Memory B cell (primary cell): Measurements from ENCODE around the gene FCRL4.
"Not testable (repeated sequence)": the region's sequence is repeated elsewhere in the genome, so short reads cannot be mapped to it uniquely, and the experiment has no call there.

Experiments
- ATAC-seq: fragments of 150-1000 bp; cut with Tn5 transposase; 2 replicates; pipeline ENCODE4 v1.10.0; 2021; ENCODE audit warnings: low read depth, mild to moderate bottlenecking, moderate library complexity
- DNase-seq, 2 donors: peaks; one replicate each; pipeline ENCODE4 v3.0.0; 2022; ENCODE audit warnings: low spot score in 2 of 2
- H3K27ac Mint-ChIP-seq: one replicate; pipeline ENCODE4 v1.8.0; 2022; ENCODE audit warnings: mild to moderate bottlenecking, moderate library complexity, mixed read lengths
- H3K27me3 Mint-ChIP-seq: one replicate; pipeline ENCODE4 v1.8.0; 2022; ENCODE audit warnings: mixed read lengths
- H3K36me3 Mint-ChIP-seq: one replicate; pipeline ENCODE4 v1.8.0; 2022; ENCODE audit warnings: mild to moderate bottlenecking, mixed read lengths
- H3K4me1 Mint-ChIP-seq: one replicate; pipeline ENCODE4 v1.8.0; 2022; ENCODE audit warnings: mixed read lengths
- H3K4me3 Mint-ChIP-seq: one replicate; pipeline ENCODE4 v1.8.0; 2022; ENCODE audit warnings: mild to moderate bottlenecking, moderate library complexity, mixed read lengths
- H3K9me3 Mint-ChIP-seq: one replicate; pipeline ENCODE4 v1.8.0; 2022; ENCODE audit warnings: mixed read lengths

The FCRL4 gene

DNA sequence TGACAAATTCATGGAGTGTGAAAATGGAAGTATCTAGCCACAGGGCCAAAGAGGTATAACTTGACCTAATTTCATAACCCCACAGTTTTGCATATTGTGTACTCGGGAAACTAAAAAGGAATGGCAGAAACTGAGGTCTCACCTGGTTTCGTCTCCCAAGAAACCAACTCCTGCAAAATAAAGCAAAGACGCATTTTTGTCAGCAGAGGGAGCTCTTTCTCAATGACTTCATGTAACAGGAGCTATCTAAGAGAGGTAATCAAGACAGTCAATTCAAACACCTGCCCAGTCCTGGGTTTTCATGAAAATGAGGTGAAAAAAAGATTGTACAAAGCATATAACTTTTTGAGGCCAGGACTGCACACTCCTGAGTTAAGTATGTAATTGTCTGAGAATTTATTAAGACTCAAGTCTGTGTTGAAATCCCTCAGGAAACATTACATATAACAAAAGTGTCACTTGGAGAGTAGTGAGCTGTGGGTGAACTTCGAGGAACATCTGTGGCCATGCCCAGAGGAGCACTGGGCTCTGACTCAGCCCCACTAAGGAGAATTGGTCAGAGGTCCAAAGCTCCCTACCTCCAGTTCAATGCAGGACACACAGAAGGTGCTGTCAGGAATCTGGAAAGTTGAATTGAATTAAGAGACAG, 17.6 kb downstream of the FCRL4 start:
- peak; percentile 47 for ATAC-seq
- no peaks in the 10 kb centered on the region for H3K36me3 Mint-ChIP-seq
- peak overlapping the region; percentile 1 for H3K4me3 Mint-ChIP-seq

DNA sequence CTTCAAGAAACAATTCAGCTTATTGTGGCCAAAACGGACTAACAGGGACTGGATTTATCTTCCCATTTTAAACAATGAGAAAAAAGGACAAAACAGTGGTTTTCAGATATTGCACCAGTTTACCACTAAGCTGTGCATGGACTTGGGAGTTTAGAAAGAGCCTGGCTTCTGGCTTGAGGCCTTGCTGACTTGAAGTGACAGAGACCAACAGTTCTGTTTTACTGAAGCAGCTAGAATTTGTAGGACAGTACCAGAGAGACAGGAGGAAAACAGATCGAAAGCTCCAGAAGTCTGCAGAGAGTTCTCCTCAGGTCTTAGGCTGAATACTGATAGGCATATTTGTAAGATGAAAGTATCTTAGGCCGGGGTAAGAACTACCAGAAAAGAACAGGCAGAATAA, 20.5 kb downstream of the FCRL4 start:
- Mint-ChIP-seq H3K27me3 (no peaks in the 10 kb centered on the region), H3K27ac (no peak overlapping the region)

More for the DNA sequence above, 17.6 kb downstream of the FCRL4 start:
- peak; percentile 44 to 59 for DNase-seq
- H3K9me3 Mint-ChIP-seq, result no peaks in the 10 kb centered on the region
- peaks cover 40% of the 10 kb centered on the region for H3K4me1 Mint-ChIP-seq
- no peak overlapping the region for H3K27ac Mint-ChIP-seq
- no peaks in the 10 kb centered on the region for H3K27me3 Mint-ChIP-seq

GRCh38 chr1:157575744-157576143, 22.1 kb downstream of the FCRL4 start:
- Mint-ChIP-seq H3K4me3 (peak overlapping the region; percentile 45), H3K9me3 (no peaks in the 10 kb centered on the region), H3K4me1 (peaks cover 34% of the 10 kb centered on the region), H3K27ac (peak overlapping the region; percentile 3), H3K27me3 (no peaks in the 10 kb centered on the region), H3K36me3 (no peaks in the 10 kb centered on the region)
- DNase-seq (no peak), ATAC-seq (peak; percentile 82)

More for the DNA sequence above, 20.5 kb downstream of the FCRL4 start:
- DNase-seq, result no peak
- H3K4me3 Mint-ChIP-seq, result no peak overlapping the region
- no peak for ATAC-seq
- H3K4me1 Mint-ChIP-seq, result peaks cover 43% of the 10 kb centered on the region
- H3K36me3 Mint-ChIP-seq, result no peaks in the 10 kb centered on the region
- no peaks in the 10 kb centered on the region for H3K9me3 Mint-ChIP-seq

DNA sequence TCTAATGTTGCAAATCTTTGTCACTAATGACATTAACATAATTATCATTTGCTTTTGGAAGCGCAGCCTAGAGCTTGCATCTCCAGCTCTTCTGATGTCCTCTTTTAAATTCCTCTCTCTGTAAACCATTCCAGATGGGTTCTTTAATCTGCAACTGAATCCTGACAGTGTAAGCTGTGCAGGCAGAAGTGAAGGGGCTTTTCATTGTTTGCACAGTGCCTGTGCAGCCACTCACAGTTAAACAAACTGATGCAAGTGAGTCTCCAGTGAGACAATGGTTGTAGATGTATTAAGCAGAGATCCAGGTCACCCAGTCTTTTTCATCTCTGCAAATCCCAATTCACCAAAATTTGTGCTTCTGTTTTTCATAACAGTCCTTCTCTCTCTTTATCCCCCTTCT, 23.0 kb downstream of the FCRL4 start:
- Mint-ChIP-seq H3K27ac (no peak overlapping the region), H3K4me3 (no peak overlapping the region), H3K36me3 (no peaks in the 10 kb centered on the region), H3K9me3 (no peaks in the 10 kb centered on the region), H3K27me3 (no peaks in the 10 kb centered on the region), H3K4me1 (peaks cover 27% of the 10 kb centered on the region)
- DNase-seq (no peak), ATAC-seq (no peak)

- ATAC-seq, result peak; percentile 81
- peak in 1 of 2 donors; percentile 51 for DNase-seq
- Mint-ChIP-seq H3K4me1 (peaks cover 51% of the 10 kb centered on the region), H3K4me3 (peak overlapping the region; percentile 12), H3K27ac (peak overlapping the region; percentile 64), H3K27me3 (no peaks in the 10 kb centered on the region), H3K9me3 (no peaks in the 10 kb centered on the region), H3K36me3 (no peaks in the 10 kb centered on the region)
Observed at GRCh38 chr1:157566484-157567300, 31.2 kb downstream of the FCRL4 start.

- Mint-ChIP-seq H3K36me3 (no peaks in the 10 kb centered on the region), H3K4me1 (peaks cover 38% of the 10 kb centered on the region), H3K27ac (peak overlapping the region; percentile 2), H3K27me3 (no peaks in the 10 kb centered on the region), H3K9me3 (no peaks in the 10 kb centered on the region), H3K4me3 (peak overlapping the region; percentile 74)
- ATAC-seq (no peak), DNase-seq (no peak)
Observed at GRCh38 chr1:157562515-157562914, 35.4 kb downstream of the FCRL4 start.

- ATAC-seq, result no peak
- Mint-ChIP-seq H3K36me3 (no peaks in the 10 kb centered on the region), H3K4me3 (no peak overlapping the region), H3K27me3 (no peaks in the 10 kb centered on the region), H3K4me1 (peaks cover 23% of the 10 kb centered on the region), H3K27ac (no peak overlapping the region), H3K9me3 (no peaks in the 10 kb centered on the region)
- no peak for DNase-seq
Observed at GRCh38 chr1:157558119-157558518, 39.8 kb downstream of the FCRL4 start.

- Mint-ChIP-seq H3K27me3 (no peaks in the 10 kb centered on the region), H3K4me3 (peak within 1 kb of the TSS; percentile 86)
Observed at GRCh38 chr1:157551694-157552693, 45.9 kb downstream of the FCRL4 start, which contains the start of gene FCRL5. TSS of gene FCRL5 (minus strand) at chr1:157552515. CDS start at chr1:157552362, 153 bp downstream.

DNA sequence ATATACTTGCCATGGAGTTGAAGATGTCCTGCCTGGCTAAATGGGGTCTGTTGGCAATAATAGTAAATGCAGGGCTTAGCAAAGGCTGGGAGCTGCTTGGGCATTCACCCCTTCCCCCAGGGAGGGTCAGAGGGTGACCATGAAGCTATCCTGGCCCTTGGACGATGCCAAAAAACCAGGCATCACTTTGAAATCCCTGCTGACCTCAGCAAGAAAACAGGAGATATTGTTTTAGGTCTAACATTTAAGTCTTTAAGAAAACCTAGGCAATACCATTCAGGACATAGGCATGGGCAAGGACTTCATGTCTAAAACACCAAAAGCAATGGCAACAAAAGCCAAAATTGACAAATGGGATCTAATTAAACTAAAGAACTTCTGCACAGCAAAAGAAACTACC, 49.8 kb downstream of the FCRL4 start:
- not testable (repeated sequence) for H3K27ac Mint-ChIP-seq, ATAC-seq, H3K4me3 Mint-ChIP-seq, H3K27me3 Mint-ChIP-seq, DNase-seq, H3K9me3 Mint-ChIP-seq
- peaks cover 34% of the 10 kb centered on the region for H3K4me1 Mint-ChIP-seq
- H3K36me3 Mint-ChIP-seq, result peaks cover 24% of the 10 kb centered on the region

More at GRCh38 chr1:157551694-157552693, 45.9 kb downstream of the FCRL4 start, which contains the start of gene FCRL5:
- H3K36me3 Mint-ChIP-seq, result peaks cover 12% of the 10 kb centered on the region
- peaks cover 1% of the 10 kb centered on the region for H3K9me3 Mint-ChIP-seq
- peak within 1 kb of the TSS; percentile 92 for H3K27ac Mint-ChIP-seq
- ATAC-seq (peak; percentile 88), DNase-seq (no peak)
- peaks cover 37% of the 10 kb centered on the region for H3K4me1 Mint-ChIP-seq

- H3K4me1 Mint-ChIP-seq, result peaks cover 34% of the 10 kb centered on the region
- peaks cover 32% of the 10 kb centered on the region for H3K36me3 Mint-ChIP-seq
Observed at GRCh38 chr1:157542676-157543075, 55.2 kb downstream of the FCRL4 start.

DNA sequence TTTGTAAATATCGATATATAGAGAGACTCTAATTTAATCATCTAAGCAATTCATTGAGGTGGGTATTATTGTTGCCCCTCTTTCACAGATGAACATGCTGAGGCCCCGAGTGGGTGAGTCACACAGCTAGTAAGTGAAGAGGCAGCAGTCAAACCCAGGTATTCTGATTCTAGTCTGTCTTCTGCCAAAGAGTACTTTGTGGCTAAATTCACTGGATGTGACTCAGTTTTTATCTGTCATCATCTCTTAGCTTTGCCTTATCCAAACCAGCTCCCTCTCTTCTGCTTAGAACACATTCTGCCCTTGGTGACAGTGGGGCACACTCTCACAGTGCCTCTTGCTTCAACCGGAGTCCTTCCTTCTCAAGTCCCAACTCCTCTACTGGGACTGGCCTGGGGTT, 57.0 kb downstream of the FCRL4 start:
- ATAC-seq, result no peak
- no peak overlapping the region for H3K4me3 Mint-ChIP-seq
- DNase-seq, result no peak
- peaks cover 40% of the 10 kb centered on the region for H3K36me3 Mint-ChIP-seq
- H3K27ac Mint-ChIP-seq, result peak overlapping the region; percentile 2
- H3K9me3 Mint-ChIP-seq, result no peaks in the 10 kb centered on the region
- no peaks in the 10 kb centered on the region for H3K27me3 Mint-ChIP-seq
- H3K4me1 Mint-ChIP-seq, result peaks cover 31% of the 10 kb centered on the region

More at GRCh38 chr1:157542676-157543075, 55.2 kb downstream of the FCRL4 start:
- Mint-ChIP-seq H3K9me3 (no peaks in the 10 kb centered on the region), H3K4me3 (no peak overlapping the region), H3K27me3 (no peaks in the 10 kb centered on the region), H3K27ac (peak overlapping the region; percentile 3)
- no peak for DNase-seq
- ATAC-seq, result no peak

- Mint-ChIP-seq H3K27ac (no peak overlapping the region), H3K4me1 (peaks cover 32% of the 10 kb centered on the region), H3K4me3 (peak overlapping the region; percentile 22), H3K27me3 (no peaks in the 10 kb centered on the region), H3K9me3 (no peaks in the 10 kb centered on the region), H3K36me3 (peaks cover 41% of the 10 kb centered on the region)
- ATAC-seq (peak; percentile 55), DNase-seq (no peak)
Observed at GRCh38 chr1:157540160-157540748, 57.6 kb downstream of the FCRL4 start.

DNA sequence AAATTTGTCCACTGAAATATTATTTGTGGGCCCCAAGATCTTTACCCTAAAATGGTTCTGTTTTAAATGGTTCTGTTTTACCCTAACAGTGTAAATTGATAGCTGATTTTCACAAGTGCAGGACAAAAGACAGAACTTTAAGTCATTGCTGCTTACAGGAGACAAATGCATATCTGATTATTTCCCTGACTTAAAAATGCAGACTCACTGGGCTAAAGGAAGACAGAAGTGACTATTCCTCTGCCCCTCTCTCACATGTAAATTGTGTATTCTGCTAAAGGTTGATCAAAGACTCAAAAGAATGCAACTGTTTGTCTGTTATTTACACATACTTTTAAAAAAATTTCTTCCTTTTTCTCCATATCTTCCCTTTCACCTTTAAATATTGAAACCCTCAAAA, 58.3 kb downstream of the FCRL4 start:
- Mint-ChIP-seq H3K9me3 (no peaks in the 10 kb centered on the region), H3K4me1 (peaks cover 35% of the 10 kb centered on the region), H3K36me3 (peaks cover 42% of the 10 kb centered on the region), H3K27ac (no peak overlapping the region), H3K4me3 (no peak overlapping the region), H3K27me3 (no peaks in the 10 kb centered on the region)
- ATAC-seq, result no peak
- DNase-seq, result no peak
